ENCODE measurements around the gene PIGO. TPM values are rescaled to one million over a fixed set of nuclear protein-coding genes. Genes with fewer than 3 reads are reported as not detected.
A peak's percentile ranks its signal among the peaks of the same experiment; 100 is the strongest.

The PIGO gene
- 10 to 100 TPM; 24.8 to 31.4 (median 26.9) TPM for polyA plus RNA-seq (ENCODE audit: low read depth in 6 of 6)

DNA sequence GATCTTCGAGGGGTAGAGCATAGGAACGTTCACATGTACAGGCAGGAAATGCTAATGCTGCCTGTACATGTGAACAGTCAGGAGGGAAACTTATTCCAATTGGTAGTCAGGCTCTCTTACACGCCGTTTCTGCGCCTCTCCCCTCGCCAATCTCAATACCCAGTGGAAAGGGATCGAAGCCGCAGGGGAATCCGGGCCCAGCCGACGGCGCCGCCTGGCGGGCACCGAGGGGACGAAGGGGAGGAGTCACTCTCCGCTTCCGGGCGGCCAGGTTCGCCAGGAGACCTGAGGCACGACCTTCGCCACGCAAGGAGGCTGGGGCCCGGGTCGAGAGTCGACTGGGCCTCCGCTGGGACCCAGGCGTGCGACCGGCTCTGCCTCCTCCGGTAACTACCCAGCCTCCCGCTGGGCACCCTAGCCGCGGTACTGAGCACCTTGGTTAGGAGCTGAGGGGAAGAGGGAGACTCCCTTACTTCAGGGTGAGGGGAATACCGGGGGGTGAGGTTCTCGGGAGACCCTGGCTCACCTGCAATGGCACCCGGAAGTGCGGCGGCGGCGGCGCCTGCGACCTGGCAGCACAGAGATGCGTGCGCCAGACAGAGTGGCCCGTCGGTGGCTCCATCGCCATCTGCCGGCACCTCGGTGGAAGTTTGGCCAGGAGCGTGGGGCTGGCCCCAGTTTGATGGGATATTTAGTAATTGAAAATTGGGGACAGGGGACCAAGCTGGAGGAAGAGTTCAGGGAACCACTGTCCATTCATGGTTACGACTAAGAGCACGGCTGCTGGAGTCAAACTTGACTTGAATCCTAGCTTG lies at the start of gene PIGO:
Gene PIGO, minus strand, starts transcription at position 557 of the 815 bp plus-strand sequence. CDS start 1,026 bp downstream, outside the sequence.
- ATAC-seq (ENCODE audit: low read depth in 2 of 2) (peak; percentile 90 to 91), DNase-seq (peak; percentile 88)
- Mint-ChIP-seq H3K4me3 (peak within 1 kb of the TSS; percentile 80 to 94 (median 90)), H3K27me3 (no peaks in the 10 kb centered on the region), H3K27ac (peak within 1 kb of the TSS; percentile 87 to 98 (median 94)), H3K36me3 (peaks cover 7 to 23% of the 10 kb centered on the region in 2 donors), H3K9me3 (no peaks in the 10 kb centered on the region), H3K4me1 (peaks cover 23 to 50% (median 41%) of the 10 kb centered on the region in 3 donors)

DNA sequence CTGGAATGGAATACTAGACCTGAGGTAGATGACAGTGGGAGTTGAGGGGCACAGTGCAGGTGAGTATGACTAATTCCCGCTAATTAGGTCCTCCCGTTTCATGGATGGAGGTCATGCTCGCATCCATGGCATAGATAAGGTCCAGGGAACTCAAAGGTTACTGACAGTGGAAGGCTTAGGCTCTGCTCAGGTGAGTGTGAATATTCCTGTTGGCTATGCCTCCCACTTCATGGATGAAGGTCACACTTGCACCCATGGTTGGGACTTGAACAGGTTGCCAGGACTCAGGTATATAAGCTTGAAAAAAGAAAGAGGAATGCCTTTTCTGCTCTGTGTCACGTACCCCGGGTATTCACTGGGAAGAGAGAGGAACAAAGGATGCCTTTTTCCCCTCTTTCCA lies 45.6 kb upstream of the PIGO start:
- no peaks in the 10 kb centered on the region for H3K4me1 Mint-ChIP-seq
- H3K36me3 Mint-ChIP-seq, result peaks cover 0 to 7% of the 10 kb centered on the region in 2 donors
- DNase-seq, result no peak
- peaks cover 2 to 50% (median 29%) of the 10 kb centered on the region in 7 donors for H3K9me3 Mint-ChIP-seq
- peaks cover 0 to 9% (median 4%) of the 10 kb centered on the region in 3 donors for H3K27me3 Mint-ChIP-seq
- no peak overlapping the region for H3K27ac Mint-ChIP-seq
- H3K4me3 Mint-ChIP-seq, result no peak overlapping the region
- ATAC-seq (ENCODE audit: low read depth in 2 of 2), result no peak

DNA sequence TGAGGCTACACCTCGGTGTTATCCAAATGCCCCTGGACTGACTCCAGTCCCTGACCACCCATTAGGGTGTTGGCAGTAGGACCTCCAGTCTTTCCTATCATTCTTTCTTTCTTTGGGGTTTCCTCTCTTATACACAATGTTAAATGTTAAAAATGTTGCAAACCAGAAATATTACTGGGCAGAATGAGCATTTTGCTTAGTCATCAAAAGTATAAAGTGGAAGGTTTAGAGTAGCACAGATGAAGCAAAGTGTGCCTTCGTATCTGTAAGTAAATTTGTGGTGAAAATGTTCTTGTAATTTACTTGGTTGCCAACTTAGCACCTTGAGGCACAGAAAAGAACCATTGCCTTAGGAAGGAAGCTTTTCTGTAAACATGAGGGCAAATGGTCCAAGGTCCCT lies 43.7 kb upstream of the PIGO start:
- ATAC-seq (ENCODE audit: low read depth in 2 of 2), result no peak
- no peak overlapping the region for H3K27ac Mint-ChIP-seq
- H3K36me3 Mint-ChIP-seq, result peaks cover 0 to 7% of the 10 kb centered on the region in 2 donors
- no peak for DNase-seq
- H3K9me3 Mint-ChIP-seq, result peaks cover 0 to 38% (median 22%) of the 10 kb centered on the region in 7 donors
- no peaks in the 10 kb centered on the region for H3K4me1 Mint-ChIP-seq
- H3K4me3 Mint-ChIP-seq, result no peak overlapping the region
- H3K27me3 Mint-ChIP-seq, result peaks cover 0 to 14% (median 4%) of the 10 kb centered on the region in 3 donors

DNA sequence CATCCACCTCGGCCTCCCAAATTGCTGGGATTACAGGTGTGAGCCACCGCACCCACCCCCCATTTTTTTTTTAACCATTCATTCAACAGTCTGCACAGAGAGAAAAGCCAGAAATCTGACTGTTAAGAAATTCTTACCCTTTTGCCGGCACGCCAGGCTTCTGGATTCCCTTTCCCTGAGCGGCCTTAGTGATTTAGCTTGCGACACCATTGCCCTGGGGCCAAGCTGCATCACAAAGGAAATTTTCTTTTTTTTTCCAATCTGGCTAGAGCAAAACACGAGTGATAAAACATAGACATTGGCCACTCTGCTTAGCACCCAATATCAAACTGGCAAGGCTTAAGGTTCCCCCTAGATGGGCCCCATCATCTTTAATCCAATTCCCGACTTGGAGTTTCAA lies 40.5 kb upstream of the PIGO start:
- H3K4me1 Mint-ChIP-seq, result no peaks in the 10 kb centered on the region
- no peak for ATAC-seq (ENCODE audit: low read depth in 2 of 2)
- no peak for DNase-seq
- peaks cover 0 to 18% (median 10%) of the 10 kb centered on the region in 7 donors for H3K9me3 Mint-ChIP-seq
- no peak overlapping the region for H3K27ac Mint-ChIP-seq
- H3K36me3 Mint-ChIP-seq, result peaks cover 0 to 7% of the 10 kb centered on the region in 2 donors
- H3K27me3 Mint-ChIP-seq, result peaks cover 4 to 23% (median 9%) of the 10 kb centered on the region in 3 donors
- no peak overlapping the region for H3K4me3 Mint-ChIP-seq

DNA sequence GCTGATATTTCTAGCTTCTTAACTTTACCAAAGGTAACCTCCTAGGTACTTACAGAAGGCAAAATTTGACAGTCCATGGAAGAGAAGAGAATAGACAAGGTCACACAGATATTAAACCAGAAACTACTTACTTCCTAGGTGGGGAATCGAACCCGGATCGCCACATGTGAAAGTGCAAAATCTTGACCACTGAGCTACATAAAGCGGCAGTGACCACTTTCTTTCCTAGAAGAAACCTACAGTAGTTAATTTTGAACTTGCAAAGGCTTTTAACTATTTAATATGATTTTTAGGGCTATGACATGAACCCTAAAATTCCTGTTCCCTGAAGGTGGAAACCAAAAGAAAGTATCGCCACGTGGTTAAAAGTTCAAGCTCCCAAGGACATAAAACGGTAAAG lies 39.6 kb upstream of the PIGO start:
- H3K4me1 Mint-ChIP-seq, result no peaks in the 10 kb centered on the region
- H3K27ac Mint-ChIP-seq, result no peak overlapping the region
- DNase-seq, result no peak
- H3K27me3 Mint-ChIP-seq, result peaks cover 4 to 23% (median 9%) of the 10 kb centered on the region in 3 donors
- peaks cover 0 to 13% (median 6%) of the 10 kb centered on the region in 7 donors for H3K9me3 Mint-ChIP-seq
- H3K36me3 Mint-ChIP-seq, result peaks cover 0 to 5% of the 10 kb centered on the region in 2 donors
- no peak overlapping the region for H3K4me3 Mint-ChIP-seq
- ATAC-seq (ENCODE audit: low read depth in 2 of 2), result no peak

DNA sequence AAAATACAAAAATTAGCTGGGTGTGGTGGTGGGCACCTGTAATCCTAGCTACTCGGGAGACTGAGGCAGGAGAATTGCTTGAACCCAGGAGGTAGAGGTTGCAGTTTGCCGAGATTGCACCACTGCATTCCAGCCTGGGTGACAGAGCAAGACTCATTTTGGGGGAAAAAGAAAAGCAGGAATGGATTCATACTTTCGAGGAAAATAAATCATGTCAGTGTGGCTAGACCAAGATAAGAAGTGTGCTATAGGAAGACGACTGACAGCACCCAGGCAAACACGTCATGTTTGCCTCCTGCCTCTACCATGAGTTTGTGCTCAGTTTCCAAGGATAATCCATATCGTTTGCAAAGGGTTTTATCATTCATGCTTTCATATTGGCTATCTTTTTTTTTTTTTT lies 38.5 kb upstream of the PIGO start:
- ATAC-seq (ENCODE audit: low read depth in 2 of 2), result no peak

DNA sequence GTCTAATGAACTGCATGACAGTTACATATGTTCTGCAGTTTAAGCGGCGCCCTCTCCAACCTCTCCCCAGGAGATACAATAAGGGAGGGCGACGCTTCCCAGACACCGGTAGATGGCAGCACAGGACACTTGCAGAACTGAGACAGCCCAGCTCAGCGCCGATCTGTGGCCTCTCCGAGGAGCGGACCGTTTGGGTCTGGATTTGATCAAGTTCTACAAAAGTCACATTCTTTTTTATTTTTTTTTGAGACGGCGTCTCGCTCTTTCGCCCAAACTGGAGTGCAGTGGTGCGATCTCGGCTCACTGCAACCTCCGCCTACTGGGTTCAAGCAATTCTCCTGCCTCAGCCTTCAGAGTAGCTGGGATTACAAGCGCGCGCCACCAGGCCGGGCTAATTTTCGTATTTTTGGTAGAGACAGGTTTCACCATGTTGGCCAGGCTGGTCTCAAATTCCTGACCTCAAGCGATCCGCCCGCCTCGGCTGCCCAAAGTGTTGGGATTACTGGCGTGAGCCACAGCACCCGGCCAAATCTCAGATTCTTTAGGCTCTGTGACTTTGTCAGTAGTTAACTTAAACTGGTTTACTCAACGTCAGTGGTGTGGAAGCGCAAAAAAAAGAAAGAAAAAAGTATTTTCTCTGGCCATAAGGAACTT lies 20.6 kb upstream of the PIGO start:
- Mint-ChIP-seq H3K9me3 (peaks cover 0 to 2% (median 0%) of the 10 kb centered on the region in 7 donors), H3K4me1 (peaks cover 37 to 43% (median 37%) of the 10 kb centered on the region in 3 donors), H3K4me3 (peak overlapping the region; percentile 85 to 98 (median 96)), H3K36me3 (no peaks in the 10 kb centered on the region), H3K27ac (peak overlapping the region; percentile 89 to 99 (median 95)), H3K27me3 (no peaks in the 10 kb centered on the region)
- ATAC-seq (ENCODE audit: low read depth in 2 of 2), result peak; percentile 74
- peak; percentile 87 for DNase-seq

More for the DNA sequence above, 38.5 kb upstream of the PIGO start:
- H3K9me3 Mint-ChIP-seq, result peaks cover 0 to 17% (median 4%) of the 10 kb centered on the region in 7 donors
- H3K27me3 Mint-ChIP-seq, result peaks cover 4 to 23% (median 9%) of the 10 kb centered on the region in 3 donors
- H3K4me3 Mint-ChIP-seq, result no peak overlapping the region
- no peaks in the 10 kb centered on the region for H3K36me3 Mint-ChIP-seq
- DNase-seq, result no peak
- no peak overlapping the region for H3K27ac Mint-ChIP-seq
- no peaks in the 10 kb centered on the region for H3K4me1 Mint-ChIP-seq

DNA sequence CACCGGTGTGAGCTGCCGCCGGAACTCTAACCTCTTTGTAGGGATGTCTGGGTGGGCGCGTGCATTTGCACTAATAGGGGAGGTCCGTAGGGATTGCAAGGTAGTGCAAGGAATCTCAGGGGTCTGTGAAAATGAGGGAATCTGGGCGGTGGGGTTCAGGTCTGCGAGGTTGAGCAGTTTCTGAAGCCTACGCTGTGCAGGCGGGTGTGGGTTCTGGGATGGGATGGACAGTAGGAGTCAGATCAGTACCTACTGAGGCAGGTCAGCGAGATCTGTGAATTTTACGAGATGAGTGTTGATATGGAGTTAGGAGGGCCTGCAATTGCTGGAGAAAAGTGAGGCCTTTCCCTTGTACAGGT lies 20.1 kb upstream of the PIGO start:
- DNase-seq (no peak), ATAC-seq (ENCODE audit: low read depth in 2 of 2) (no peak)
- no peaks in the 10 kb centered on the region for H3K27me3 Mint-ChIP-seq
- peak overlapping the region; percentile 89 to 99 (median 95) for H3K27ac Mint-ChIP-seq
- H3K4me1 Mint-ChIP-seq, result peaks cover 42 to 48% (median 43%) of the 10 kb centered on the region in 3 donors
- H3K9me3 Mint-ChIP-seq, result peaks cover 0 to 3% (median 0%) of the 10 kb centered on the region in 7 donors
- H3K36me3 Mint-ChIP-seq, result no peaks in the 10 kb centered on the region
- H3K4me3 Mint-ChIP-seq, result peak overlapping the region; percentile 85 to 98 (median 96)

DNA sequence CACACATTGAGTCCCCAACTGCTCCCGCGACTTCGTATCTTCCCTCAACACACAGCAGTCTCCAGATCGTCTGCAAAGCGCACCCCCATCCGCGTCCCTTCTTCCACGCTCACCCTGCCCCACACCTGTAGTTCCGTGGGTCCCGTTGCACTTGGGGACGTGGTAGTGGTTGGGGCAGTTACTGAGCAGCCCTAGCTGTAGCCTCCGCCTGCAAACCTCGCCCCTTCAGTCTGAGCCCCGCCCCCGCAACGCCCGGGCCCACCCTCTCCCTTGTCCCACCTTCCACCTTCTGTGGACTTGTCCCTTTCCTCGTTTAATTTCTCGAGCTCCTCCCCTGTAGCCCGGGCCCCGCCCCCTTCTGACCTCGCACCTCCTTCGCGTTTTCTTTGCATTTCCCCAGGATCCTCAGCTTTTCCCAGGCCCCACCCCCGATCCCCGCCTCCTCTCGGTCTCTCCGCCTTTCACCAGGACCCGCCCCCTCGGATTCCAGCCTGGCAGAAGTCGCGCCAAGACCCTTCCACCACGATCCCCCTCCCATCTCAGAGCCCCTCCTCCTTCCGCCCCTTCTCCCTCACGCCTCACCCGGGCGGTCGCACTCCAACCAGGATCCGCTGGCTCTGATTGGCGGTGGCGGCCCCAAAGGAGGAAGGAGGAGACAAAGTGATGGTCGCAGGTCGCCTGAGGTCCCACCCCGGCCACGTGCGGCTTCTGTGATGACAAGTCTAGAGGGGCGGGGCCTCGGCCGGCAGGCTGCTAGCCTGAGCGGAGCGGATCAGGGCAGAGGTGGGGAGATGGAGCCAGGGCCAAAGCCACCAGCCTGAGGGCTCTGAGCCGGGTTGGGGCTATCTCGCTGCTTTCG lies 19.5 kb upstream of the PIGO start, which contains the start of gene ATOSB:
Gene ATOSB, minus strand, starts transcription at position 183 of the 859 bp plus-strand sequence. CDS start 7,588 bp downstream, outside the sequence.
- peaks cover 0 to 3% (median 0%) of the 10 kb centered on the region in 7 donors for H3K9me3 Mint-ChIP-seq
- H3K4me1 Mint-ChIP-seq, result peaks cover 48 to 52% (median 49%) of the 10 kb centered on the region in 3 donors
- H3K4me3 Mint-ChIP-seq, result peak within 1 kb of the TSS; percentile 85 to 98 (median 96)
- no peaks in the 10 kb centered on the region for H3K27me3 Mint-ChIP-seq
- H3K36me3 Mint-ChIP-seq, result no peaks in the 10 kb centered on the region
- H3K27ac Mint-ChIP-seq, result peak within 1 kb of the TSS; percentile 89 to 99 (median 96)
- ATAC-seq (ENCODE audit: low read depth in 2 of 2), result peak; percentile 74 to 77
- DNase-seq, result peak; percentile 93

DNA sequence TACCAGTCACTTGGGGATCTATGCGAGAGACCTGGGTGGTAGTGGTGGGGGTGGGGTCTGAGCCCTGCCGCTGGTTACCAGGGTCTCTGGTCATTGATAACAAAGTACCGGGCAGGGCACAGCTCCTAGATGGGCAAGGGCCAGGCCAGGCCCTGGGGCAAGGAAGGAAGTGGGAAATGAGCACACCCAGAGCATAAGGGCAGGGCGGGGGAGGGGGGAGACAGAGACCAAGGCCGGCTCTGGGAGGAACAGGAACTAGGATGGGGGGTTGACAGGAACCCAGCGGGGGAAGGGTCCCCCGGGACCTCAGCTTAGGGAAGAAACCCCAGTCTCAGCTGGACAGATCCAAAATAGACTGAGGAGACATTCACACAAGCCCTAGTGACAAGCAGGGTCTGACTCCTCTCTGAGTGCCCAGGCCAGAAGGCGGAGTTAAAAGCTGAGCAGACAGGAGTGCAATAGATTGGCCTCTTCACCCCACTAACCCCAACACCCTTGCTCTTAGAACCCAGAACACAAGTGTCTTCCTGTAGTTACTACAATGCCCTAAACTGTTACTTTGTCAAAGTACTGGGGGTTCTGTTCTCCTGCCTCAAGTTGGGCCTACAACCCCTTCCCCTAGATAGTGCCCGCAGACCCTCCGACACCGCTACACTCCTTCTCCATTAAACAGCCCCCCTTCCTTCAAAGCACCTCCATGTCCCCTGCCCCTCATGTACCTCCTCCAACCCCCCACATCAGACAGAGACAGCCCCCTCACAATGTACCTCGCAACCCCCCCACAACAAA lies 18.6 kb upstream of the PIGO start:
- Mint-ChIP-seq H3K36me3 (no peaks in the 10 kb centered on the region), H3K4me1 (peaks cover 52 to 57% (median 56%) of the 10 kb centered on the region in 3 donors), H3K9me3 (peaks cover 0 to 3% (median 0%) of the 10 kb centered on the region in 7 donors), H3K27ac (peak overlapping the region in 5 of 6 donors; percentile 89 to 99 (median 92)), H3K27me3 (no peaks in the 10 kb centered on the region), H3K4me3 (peak overlapping the region; percentile 85 to 98 (median 96))
- no peak for ATAC-seq (ENCODE audit: low read depth in 2 of 2)
- DNase-seq, result peak; percentile 25

DNA sequence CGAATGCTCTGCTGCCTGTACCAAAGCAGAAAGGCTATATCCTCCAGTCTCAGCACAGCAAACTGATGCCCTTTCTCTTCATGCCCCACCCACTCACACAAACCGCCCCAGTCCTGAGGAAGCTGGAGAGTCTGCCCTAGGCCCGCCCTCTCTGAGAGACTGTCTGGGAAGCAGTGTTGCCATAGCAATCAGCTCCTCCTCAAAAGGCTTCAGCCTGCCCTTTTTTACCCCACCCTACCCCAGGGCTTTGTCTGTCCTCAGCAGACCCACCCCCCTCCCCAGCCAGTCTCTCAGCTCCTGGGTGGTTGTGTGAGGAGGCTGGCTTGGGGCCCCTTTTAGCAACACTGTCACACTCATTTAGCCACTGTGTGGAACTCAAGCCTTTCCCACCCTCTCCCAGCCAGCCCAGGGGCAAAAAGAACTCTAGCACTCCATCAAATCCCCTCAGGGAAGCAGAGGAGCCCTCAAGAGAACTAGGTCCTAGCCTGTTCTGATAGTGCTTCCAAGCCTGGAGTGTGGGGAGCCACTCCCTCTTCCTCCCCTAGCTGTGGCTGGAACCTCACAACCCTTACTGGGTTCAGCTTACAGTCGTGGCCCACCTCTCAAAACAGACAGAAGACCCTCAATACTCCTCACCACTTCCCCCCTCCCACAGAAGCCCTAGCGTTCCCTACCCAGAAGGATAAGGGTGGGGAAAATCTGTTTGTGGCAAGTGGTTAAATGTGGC lies 17.9 kb upstream of the PIGO start:
- DNase-seq (peak; percentile 19), ATAC-seq (ENCODE audit: low read depth in 2 of 2) (no peak)
- Mint-ChIP-seq H3K36me3 (no peaks in the 10 kb centered on the region), H3K4me1 (peaks cover 52 to 57% (median 56%) of the 10 kb centered on the region in 3 donors), H3K27ac (peak overlapping the region in 5 of 6 donors; percentile 89 to 93 (median 90)), H3K27me3 (no peaks in the 10 kb centered on the region), H3K9me3 (peaks cover 0 to 3% (median 0%) of the 10 kb centered on the region in 7 donors), H3K4me3 (peak overlapping the region; percentile 42 to 98 (median 94))

Data from naive B cell (primary cell).